VCaP (cell line): ENCODE measurements around the gene ELF1.

Source experiments
- H3K27ac ChIP-seq: fragments of 450-650 bp; 2 replicates; pipeline ENCODE4 v1.5.1; 2017
- TF ChIP-seq, protein P1 (sequence below): fragments of 450-650 bp; conservative IDR thresholded peaks from 2 replicates; pipeline ENCODE4 v1.5.1; 2017; ENCODE audit warnings: mild to moderate bottlenecking, moderate library complexity

ELF1 gene

DNA sequence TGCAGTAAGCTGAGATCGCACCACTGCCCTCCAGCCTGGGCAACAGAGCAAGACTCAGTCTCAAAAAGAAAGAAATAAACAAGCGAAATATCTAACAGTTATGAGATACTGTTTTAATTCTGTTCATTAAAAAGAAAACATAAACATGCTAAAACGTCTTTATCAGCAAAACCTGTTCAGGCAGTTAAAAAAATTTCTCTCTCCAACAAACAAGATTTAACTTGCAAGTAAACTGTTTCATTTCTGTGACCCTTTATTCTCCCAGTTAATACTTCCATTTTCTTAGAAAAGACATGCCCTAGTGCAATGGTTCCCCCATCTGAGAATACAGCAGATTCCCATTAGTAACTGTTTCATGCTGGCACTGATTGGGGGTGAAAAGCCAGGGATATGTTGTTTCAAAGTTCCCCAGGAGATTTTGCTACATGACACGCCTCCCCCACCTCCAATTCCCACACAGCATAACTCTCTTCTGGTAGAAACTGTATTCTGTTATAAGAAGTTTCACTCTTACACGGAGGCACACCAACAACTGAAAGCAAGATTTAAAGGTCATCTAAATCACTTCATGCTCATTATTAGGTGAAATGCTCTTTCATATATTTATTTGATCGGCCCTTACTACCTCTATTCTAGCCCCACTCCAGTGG lies 24.4 kb downstream of the ELF1 start:
- TF ChIP-seq, protein P1, sequence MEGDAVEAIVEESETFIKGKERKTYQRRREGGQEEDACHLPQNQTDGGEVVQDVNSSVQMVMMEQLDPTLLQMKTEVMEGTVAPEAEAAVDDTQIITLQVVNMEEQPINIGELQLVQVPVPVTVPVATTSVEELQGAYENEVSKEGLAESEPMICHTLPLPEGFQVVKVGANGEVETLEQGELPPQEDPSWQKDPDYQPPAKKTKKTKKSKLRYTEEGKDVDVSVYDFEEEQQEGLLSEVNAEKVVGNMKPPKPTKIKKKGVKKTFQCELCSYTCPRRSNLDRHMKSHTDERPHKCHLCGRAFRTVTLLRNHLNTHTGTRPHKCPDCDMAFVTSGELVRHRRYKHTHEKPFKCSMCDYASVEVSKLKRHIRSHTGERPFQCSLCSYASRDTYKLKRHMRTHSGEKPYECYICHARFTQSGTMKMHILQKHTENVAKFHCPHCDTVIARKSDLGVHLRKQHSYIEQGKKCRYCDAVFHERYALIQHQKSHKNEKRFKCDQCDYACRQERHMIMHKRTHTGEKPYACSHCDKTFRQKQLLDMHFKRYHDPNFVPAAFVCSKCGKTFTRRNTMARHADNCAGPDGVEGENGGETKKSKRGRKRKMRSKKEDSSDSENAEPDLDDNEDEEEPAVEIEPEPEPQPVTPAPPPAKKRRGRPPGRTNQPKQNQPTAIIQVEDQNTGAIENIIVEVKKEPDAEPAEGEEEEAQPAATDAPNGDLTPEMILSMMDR = no peak
- peak overlapping the region; percentile 89 for H3K27ac ChIP-seq

DNA sequence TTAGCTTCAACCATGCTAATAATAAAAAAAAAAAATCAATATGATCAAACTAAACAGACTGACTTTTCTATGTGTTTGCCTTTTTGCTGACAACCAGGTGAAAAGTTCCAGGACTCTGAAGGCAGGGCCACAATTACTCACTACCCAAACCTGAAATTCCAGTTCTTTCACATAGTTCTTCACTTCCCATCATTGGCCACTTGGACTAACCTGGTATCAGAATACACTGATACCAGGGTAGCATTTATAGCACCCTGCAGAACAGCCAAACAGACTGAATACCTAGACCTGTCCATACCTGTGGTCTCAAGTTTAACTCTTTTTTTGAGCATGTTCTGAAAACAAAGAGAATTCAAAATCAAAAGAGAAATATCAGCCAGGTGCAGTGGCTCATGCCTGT lies 25.1 kb downstream of the ELF1 start:
- TF ChIP-seq, protein P1 = peak; percentile 47
- peak overlapping the region; percentile 89 for H3K27ac ChIP-seq

DNA sequence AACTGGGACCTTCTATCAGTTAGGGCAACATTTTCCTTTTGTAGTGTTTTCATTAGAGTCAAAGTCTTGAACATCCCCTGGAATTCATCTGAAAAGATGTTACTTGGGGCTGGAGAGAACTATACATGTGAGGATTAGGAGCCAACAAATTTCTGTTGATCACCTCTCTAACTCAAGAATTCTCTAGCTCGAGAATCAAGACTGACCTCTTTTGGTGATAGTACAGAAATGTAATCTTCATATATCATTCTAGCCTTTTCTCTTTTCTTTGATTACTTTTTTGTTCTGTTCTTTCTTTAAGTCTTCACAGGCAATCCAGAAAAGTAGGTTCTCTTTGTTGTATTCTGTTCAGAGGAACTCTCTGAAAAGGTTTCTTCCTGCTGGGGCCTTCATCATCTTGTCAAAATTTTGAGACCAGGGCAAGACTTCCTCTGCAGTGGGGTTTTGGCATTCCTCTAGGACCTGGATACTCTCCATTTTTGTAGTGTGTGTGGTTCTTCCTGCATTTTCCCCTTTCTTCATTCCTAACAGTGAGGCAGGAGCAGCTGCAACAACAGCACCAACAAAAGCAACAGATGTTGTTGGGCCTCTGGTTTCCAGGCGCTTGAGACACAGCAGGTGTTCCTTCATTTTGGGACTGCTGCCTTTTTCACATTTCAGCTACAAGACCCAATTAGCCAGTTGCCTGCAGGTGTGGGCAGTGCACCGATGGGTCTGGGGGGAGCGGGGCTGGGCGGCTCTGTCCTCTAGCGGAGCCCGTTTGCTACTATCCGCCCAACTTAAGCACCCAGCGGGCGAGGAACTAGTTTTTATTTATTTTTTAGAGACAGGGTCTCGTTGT lies 26.2 kb downstream of the ELF1 start:
- TF ChIP-seq, protein P1 = peak; percentile 69
- peak overlapping the region; percentile 89 for H3K27ac ChIP-seq

DNA sequence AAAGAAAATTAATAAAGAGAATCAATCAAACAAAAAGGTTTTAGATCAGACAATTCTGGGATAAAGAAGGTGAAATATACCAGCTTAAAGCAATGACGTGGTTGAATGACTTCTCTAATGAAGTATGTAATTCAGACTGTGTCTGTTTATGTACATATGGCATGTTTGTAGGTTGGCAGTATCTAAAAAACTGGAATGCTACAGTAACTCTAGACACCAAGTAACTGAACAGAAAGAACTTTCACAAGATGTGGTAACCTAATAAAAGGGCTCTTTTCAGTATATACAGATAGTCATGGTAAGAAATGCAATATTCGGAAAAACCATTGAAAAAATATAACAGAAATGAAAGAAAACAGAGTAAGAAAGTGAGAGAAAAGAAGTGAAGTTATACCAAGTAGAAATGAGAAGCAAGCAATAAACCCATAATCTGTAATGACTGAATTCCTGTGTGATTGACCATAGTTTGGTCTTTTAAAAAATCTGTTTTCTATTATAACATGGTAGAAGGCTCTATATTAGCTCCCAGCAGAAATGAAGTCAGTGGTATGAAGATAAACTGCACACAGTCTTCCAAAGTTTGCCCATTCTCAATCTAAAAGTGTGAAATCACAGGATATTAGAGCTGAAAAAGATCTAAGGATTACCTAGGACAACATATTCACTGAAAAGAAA lies 31.4 kb downstream of the ELF1 start:
- peak overlapping the region; percentile 84 for H3K27ac ChIP-seq
- TF ChIP-seq, protein P1 = no peak

DNA sequence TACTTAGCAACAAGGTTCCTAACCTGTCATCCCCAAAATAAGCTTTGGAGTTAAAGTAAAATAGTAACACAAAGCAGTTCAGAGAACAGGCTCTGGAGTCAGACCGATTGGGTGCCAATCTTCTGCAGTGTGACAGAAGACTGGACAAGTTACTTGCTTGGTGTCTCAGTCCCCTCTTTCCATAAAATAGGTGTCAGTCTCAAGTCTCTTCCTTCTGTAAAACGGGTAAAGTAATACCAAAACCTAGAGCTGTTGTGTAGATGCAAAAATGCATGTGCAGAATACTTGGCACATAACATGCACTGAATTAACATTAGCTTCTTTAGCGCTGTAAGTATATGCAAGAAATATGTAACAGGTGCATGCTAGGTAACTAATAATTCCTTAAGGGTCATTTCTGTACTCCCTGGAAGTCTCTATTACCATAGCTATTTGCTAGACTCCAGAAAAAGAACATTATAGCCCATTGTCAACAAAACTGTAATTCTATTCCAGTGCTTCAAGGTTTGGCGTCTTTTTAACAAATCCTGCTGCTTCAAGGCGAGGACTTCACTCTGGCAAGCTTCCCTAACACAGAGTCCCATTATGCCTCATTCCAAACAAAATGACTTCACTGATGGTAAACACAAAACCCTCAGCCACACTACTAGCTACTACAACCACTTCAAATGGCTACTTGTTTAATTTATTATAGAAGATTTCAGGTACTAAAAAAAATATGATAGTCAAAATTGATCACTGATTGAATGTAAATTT lies 32.8 kb downstream of the ELF1 start:
- peak overlapping the region; percentile 84 for H3K27ac ChIP-seq
- TF ChIP-seq, protein P1 = no peak

DNA sequence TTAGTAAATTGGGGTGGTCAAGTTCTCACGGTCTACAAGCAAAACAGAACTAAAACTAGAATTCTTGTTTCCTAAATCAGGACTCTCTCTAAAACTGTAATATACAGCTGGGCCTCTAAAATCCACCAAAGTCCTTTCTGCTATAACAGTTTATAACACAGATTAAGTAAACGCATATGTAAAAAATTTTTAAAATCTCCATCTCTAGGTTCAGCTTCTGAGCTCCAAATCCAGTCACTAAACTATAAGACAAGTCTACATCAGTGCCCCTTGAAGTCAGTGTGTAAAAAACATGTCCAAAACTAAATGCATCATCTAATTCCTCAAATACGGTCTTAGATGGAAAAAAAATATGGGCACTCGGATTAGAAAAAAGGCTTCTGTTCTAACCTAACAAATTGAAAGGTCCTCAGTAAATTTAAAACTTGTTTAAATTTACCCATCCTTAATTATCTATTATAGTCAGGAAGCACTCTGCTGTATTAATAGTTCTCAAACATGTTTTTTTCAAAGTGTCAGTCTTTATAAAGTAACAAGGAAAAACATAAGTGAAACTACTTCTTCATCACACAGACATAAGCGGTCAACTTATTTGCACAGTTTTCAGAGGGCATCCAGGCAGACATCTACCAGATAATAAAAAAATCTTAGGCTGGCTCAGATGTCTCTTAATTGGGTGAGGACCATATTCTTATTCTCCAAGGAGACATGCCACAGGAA lies 33.6 kb downstream of the ELF1 start:
- TF ChIP-seq, protein P1 = no peak
- peak overlapping the region; percentile 84 for H3K27ac ChIP-seq
